ENCODE measurements around the gene BANP. TPM values are rescaled to one million over a fixed set of nuclear protein-coding genes. Genes with fewer than 3 reads are reported as not detected.

BANP gene
- total RNA-seq, 1 experiment from 2014 or later: 34.5 TPM

GRCh38 chr16:87926246-87927194 is 24.7 kb upstream of the BANP start:
- H3K9me3 Mint-ChIP-seq: no peaks in the 10 kb centered on the region
- no peaks in the 10 kb centered on the region for H3K36me3 Mint-ChIP-seq
- no peak overlapping the region for H3K27ac Mint-ChIP-seq
- no peaks in the 10 kb centered on the region; the same call in 1 of the 2 replicates for H3K27me3 Mint-ChIP-seq (ENCODE audit: low read depth)
- POLR2A ChIA-PET: interaction anchor here (0.6 to 0.7 kb wide), 2 partner anchors 13 to 230 kb away, joined by 3 read pairs; no protein-coding TSS in a partner anchor
- CTCF ChIA-PET: interaction anchor here (1.1 to 1.8 kb wide), 6 partner anchors 14 to 226 kb away, joined by 3 to 5 read pairs (median 4); no protein-coding TSS in a partner anchor
- H3K4me3 Mint-ChIP-seq: no peak overlapping the region
- DNase-seq (ENCODE audit: low spot score) (no peak), ATAC-seq (no peak)
- H3K4me1 Mint-ChIP-seq: peaks cover 22% of the 10 kb centered on the region
- TF ChIP-seq, protein P1, sequence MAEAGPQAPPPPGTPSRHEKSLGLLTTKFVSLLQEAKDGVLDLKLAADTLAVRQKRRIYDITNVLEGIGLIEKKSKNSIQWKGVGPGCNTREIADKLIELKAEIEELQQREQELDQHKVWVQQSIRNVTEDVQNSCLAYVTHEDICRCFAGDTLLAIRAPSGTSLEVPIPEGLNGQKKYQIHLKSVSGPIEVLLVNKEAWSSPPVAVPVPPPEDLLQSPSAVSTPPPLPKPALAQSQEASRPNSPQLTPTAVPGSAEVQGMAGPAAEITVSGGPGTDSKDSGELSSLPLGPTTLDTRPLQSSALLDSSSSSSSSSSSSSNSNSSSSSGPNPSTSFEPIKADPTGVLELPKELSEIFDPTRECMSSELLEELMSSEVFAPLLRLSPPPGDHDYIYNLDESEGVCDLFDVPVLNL (CRISPR knock-in tag; IDR thresholded peaks at IDR 0.05; ENCODE audit: borderline replicate concordance, low read depth): no peak
- TF ChIP-seq ZNF121 (CRISPR knock-in tag; IDR thresholded peaks at IDR 0.05) (no peak), ERG (CRISPR knock-in tag; IDR thresholded peaks at IDR 0.05) (no peak), TCF7 (CRISPR knock-in tag; IDR thresholded peaks at IDR 0.05; ENCODE audit: low read depth) (no peak), ESRRA (CRISPR knock-in tag; IDR thresholded peaks at IDR 0.05; ENCODE audit: borderline replicate concordance) (no peak), ELF4 (CRISPR knock-in tag; IDR thresholded peaks at IDR 0.05; ENCODE audit: low read depth) (no peak)
- TF ChIP-seq, protein P2, sequence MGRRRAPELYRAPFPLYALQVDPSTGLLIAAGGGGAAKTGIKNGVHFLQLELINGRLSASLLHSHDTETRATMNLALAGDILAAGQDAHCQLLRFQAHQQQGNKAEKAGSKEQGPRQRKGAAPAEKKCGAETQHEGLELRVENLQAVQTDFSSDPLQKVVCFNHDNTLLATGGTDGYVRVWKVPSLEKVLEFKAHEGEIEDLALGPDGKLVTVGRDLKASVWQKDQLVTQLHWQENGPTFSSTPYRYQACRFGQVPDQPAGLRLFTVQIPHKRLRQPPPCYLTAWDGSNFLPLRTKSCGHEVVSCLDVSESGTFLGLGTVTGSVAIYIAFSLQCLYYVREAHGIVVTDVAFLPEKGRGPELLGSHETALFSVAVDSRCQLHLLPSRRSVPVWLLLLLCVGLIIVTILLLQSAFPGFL (CRISPR knock-in tag; IDR thresholded peaks at IDR 0.05; ENCODE audit: borderline replicate concordance): no peak
- TF ChIP-seq, protein P3, sequence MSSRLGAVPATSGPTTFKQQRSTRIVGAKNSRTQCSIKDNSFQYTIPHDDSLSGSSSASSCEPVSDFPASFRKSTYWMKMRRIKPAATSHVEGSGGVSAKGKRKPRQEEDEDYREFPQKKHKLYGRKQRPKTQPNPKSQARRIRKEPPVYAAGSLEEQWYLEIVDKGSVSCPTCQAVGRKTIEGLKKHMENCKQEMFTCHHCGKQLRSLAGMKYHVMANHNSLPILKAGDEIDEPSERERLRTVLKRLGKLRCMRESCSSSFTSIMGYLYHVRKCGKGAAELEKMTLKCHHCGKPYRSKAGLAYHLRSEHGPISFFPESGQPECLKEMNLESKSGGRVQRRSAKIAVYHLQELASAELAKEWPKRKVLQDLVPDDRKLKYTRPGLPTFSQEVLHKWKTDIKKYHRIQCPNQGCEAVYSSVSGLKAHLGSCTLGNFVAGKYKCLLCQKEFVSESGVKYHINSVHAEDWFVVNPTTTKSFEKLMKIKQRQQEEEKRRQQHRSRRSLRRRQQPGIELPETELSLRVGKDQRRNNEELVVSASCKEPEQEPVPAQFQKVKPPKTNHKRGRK (CRISPR knock-in tag; IDR thresholded peaks at IDR 0.05; ENCODE audit: borderline replicate concordance): no peak
- TF ChIP-seq, protein P4, sequence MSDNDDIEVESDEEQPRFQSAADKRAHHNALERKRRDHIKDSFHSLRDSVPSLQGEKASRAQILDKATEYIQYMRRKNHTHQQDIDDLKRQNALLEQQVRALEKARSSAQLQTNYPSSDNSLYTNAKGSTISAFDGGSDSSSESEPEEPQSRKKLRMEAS (CRISPR knock-in tag; IDR thresholded peaks at IDR 0.05): no peak

- peak; percentile 31 for DNase-seq (ENCODE audit: low spot score)
- H3K9me3 Mint-ChIP-seq: no peaks in the 10 kb centered on the region
- H3K4me1 Mint-ChIP-seq: peaks cover 22% of the 10 kb centered on the region
- ChIA-PET CTCF (interaction anchor here (0.6 to 1.8 kb wide), 8 partner anchors 13 to 527 kb away, joined by 3 to 5 read pairs (median 4); no protein-coding TSS in a partner anchor), POLR2A (interaction anchor here (0.6 kb wide), 1 partner anchor 10 kb away, joined by 6 read pairs; no protein-coding TSS in a partner anchor)
- ATAC-seq: peak; percentile 50
- no peak overlapping the region for H3K4me3 Mint-ChIP-seq
- H3K27ac Mint-ChIP-seq: no peak overlapping the region
- no peaks in the 10 kb centered on the region for H3K36me3 Mint-ChIP-seq
- no peaks in the 10 kb centered on the region; the same call in 1 of the 2 replicates for H3K27me3 Mint-ChIP-seq (ENCODE audit: low read depth)
- TF ChIP-seq, protein P5, sequence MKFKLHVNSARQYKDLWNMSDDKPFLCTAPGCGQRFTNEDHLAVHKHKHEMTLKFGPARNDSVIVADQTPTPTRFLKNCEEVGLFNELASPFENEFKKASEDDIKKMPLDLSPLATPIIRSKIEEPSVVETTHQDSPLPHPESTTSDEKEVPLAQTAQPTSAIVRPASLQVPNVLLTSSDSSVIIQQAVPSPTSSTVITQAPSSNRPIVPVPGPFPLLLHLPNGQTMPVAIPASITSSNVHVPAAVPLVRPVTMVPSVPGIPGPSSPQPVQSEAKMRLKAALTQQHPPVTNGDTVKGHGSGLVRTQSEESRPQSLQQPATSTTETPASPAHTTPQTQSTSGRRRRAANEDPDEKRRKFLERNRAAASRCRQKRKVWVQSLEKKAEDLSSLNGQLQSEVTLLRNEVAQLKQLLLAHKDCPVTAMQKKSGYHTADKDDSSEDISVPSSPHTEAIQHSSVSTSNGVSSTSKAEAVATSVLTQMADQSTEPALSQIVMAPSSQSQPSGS (CRISPR knock-in tag; IDR thresholded peaks at IDR 0.05; ENCODE audit: borderline replicate concordance, low read depth): no peak
- no peak for TF ChIP-seq ZBTB43 (CRISPR knock-in tag; IDR thresholded peaks at IDR 0.05)
- no peak for TF ChIP-seq AFF4 (CRISPR knock-in tag; IDR thresholded peaks at IDR 0.05; ENCODE audit: borderline replicate concordance)
- TF ChIP-seq AR (CRISPR knock-in tag; IDR thresholded peaks at IDR 0.05): no peak
- TF ChIP-seq TEAD1 (CRISPR knock-in tag; IDR thresholded peaks at IDR 0.05): no peak
- no peak for TF ChIP-seq GABPB1 (CRISPR knock-in tag; IDR thresholded peaks at IDR 0.05)
- TF ChIP-seq TEAD4 (CRISPR knock-in tag; IDR thresholded peaks at IDR 0.05): no peak
Measured at GRCh38 chr16:87927195-87927562, 24.1 kb upstream of the BANP start.

Data from WTC11 (cell line).